ENCODE data around the gene EPHB1.
A peak's percentile ranks its signal among the peaks of the same experiment; 100 is the strongest.
"Not testable (repeated sequence)": the region's sequence is repeated elsewhere in the genome, so short reads cannot be mapped to it uniquely, and the experiment has no call there.

EPHB1 gene

GRCh38 chr3:135018149-135018923, 223.3 kb downstream of the EPHB1 start:
- Histone ChIP-seq H3K9me3 (ENCODE audit: severe bottlenecking) (no peaks in the 10 kb centered on the region), H3K27ac (no peak overlapping the region), H3K36me3 (no peaks in the 10 kb centered on the region), H3K4me3 (ENCODE audit: low read depth, low read length) (no peak overlapping the region), H3K27me3 (ENCODE audit: insufficient read depth, low read depth, severe bottlenecking) (no peaks in the 10 kb centered on the region)
- DNase-seq: no peak
- no peak for TF ChIP-seq CTCF (IDR thresholded peaks at IDR 0.05; ENCODE audit: low read depth, low read length)

GRCh38 chr3:135020181-135020580, 225.1 kb downstream of the EPHB1 start:
- Histone ChIP-seq H3K9me3 (ENCODE audit: severe bottlenecking) (no peaks in the 10 kb centered on the region), H3K27me3 (ENCODE audit: insufficient read depth, low read depth, severe bottlenecking) (no peaks in the 10 kb centered on the region), H3K36me3 (no peaks in the 10 kb centered on the region), H3K27ac (no peak overlapping the region), H3K4me3 (ENCODE audit: low read depth, low read length) (no peak overlapping the region)
- no peak for TF ChIP-seq CTCF (IDR thresholded peaks at IDR 0.05; ENCODE audit: low read depth, low read length)
- DNase-seq: no peak

GRCh38 chr3:135023996-135024658, 229.1 kb downstream of the EPHB1 start:
- Histone ChIP-seq H3K36me3 (no peaks in the 10 kb centered on the region), H3K27ac (no peak overlapping the region), H3K9me3 (ENCODE audit: severe bottlenecking) (no peaks in the 10 kb centered on the region), H3K4me3 (ENCODE audit: low read depth, low read length) (no peak overlapping the region), H3K27me3 (ENCODE audit: insufficient read depth, low read depth, severe bottlenecking) (no peaks in the 10 kb centered on the region)
- peak; percentile 44 for DNase-seq
- no peak for TF ChIP-seq CTCF (IDR thresholded peaks at IDR 0.05; ENCODE audit: low read depth, low read length)

GRCh38 chr3:135030768-135031615, 235.9 kb downstream of the EPHB1 start:
- not testable (repeated sequence) for H3K36me3 ChIP-seq; DNase-seq; H3K27me3 ChIP-seq (ENCODE audit: insufficient read depth, low read depth, severe bottlenecking); H3K27ac ChIP-seq; H3K4me3 ChIP-seq (ENCODE audit: low read depth, low read length); H3K9me3 ChIP-seq (ENCODE audit: severe bottlenecking)

- Histone ChIP-seq H3K36me3 (no peaks in the 10 kb centered on the region), H3K4me3 (ENCODE audit: low read depth, low read length) (no peak overlapping the region), H3K9me3 (ENCODE audit: severe bottlenecking) (no peaks in the 10 kb centered on the region), H3K27ac (no peak overlapping the region), H3K27me3 (ENCODE audit: insufficient read depth, low read depth, severe bottlenecking) (no peaks in the 10 kb centered on the region)
- DNase-seq: no peak
- TF ChIP-seq CTCF (IDR thresholded peaks at IDR 0.05; ENCODE audit: low read depth, low read length): no peak
These were observed 238.7 kb downstream of the EPHB1 start for GRCh38 chr3:135033737-135034136.

- Histone ChIP-seq H3K27ac (no peak overlapping the region), H3K27me3 (ENCODE audit: insufficient read depth, low read depth, severe bottlenecking) (no peaks in the 10 kb centered on the region), H3K36me3 (no peaks in the 10 kb centered on the region), H3K9me3 (ENCODE audit: severe bottlenecking) (no peaks in the 10 kb centered on the region), H3K4me3 (ENCODE audit: low read depth, low read length) (no peak overlapping the region)
- no peak for TF ChIP-seq CTCF (IDR thresholded peaks at IDR 0.05; ENCODE audit: low read depth, low read length)
- peak; percentile 32 for DNase-seq
These were observed 239.3 kb downstream of the EPHB1 start for GRCh38 chr3:135034291-135034768.

Measured in WERI-Rb-1 (cell line).